HL-60/S4 (cell line): ENCODE results near the gene DPP3.
"Not testable (repeated sequence)": the region's sequence is repeated elsewhere in the genome, so short reads cannot be mapped to it uniquely, and the experiment has no call there.

Source experiments
- in situ Hi-C: fragments of 300-500 bp; cut with MboI; formaldehyde crosslinking; loops from 2 replicates; pipeline ENCODE4 v1.14.3; 2022; ENCODE audit warnings: low sequenced_read_pairs

Gene DPP3

GRCh38 chr11:66464116-66464515, 16.1 kb upstream of the DPP3 start:
- in situ Hi-C loops = not testable (repeated sequence)

GRCh38 chr11:66464916-66465315, 15.3 kb upstream of the DPP3 start:
- in situ Hi-C loops = no loop called here

DNA sequence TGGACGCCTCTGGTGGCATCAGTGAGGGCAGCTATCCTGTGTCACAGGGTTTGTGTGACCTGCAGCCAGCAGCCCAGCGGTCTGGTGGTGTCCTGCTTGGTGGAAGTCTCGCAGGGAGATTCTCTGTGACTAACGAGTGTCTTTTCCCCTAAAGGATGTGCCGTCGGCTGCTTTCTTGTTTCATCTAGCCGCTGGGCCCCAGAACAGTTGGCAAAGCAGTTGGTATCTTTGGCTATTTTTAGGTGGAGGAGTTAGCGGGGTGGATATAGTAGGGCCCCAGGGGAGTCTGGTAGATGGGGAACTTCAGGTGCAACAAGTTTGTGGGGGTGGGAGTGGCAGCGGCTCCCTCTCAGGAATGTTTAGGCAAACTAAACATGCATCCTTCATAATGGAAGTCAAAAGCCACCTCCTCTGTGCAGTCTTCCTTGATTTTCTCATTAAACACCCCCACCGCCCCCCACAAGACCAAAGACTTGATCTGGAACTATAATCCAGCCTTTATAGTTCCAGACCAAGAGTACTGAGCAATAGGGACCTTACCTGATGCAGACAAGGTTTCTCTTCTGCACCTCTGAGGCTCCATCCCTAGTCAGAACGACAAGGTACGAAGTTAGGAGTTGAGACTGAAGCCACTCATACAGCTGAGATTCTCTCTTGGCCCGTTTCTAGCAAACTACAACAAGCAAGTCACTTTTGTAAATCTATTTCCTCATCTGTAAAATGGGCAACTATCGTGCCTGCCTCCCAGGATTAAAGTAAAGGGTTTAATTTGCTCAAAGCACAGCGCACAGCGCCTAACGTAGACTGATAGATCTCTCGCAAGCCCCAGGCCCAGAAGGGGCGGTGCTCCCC, 14.6 kb upstream of the DPP3 start:
- in situ Hi-C loops = no loop called here

- in situ Hi-C loops = no loop called here
These were observed 13.8 kb upstream of the DPP3 start, which contains the start of gene PELI3 for GRCh38 chr11:66466225-66467033. TSS of gene PELI3 (plus strand) at chr11:66466905. CDS start at chr11:66468129, 1,224 bp downstream.

GRCh38 chr11:66467034-66467659, 13.1 kb upstream of the DPP3 start:
- in situ Hi-C loops = no loop called here

DNA sequence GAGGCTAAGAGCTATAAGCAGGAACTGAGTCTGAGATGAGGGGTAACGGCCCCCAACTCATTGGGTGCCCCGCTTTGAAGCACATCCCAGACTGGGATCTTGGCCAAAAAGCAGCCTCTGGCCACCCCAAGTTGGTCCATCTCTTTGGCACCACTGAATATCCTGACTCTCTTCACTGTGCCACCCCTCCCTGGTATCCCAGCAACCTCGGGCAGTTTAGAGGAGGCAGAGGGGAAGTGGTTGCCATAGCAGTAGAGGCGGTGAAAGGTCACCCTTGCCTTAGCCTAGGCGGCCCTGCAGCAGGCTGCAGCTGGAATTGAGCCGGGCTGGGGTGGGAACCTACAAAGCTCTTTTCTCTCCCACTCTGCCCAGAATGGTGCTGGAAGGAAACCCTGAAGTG, 12.5 kb upstream of the DPP3 start:
- in situ Hi-C loops = no loop called here

DNA sequence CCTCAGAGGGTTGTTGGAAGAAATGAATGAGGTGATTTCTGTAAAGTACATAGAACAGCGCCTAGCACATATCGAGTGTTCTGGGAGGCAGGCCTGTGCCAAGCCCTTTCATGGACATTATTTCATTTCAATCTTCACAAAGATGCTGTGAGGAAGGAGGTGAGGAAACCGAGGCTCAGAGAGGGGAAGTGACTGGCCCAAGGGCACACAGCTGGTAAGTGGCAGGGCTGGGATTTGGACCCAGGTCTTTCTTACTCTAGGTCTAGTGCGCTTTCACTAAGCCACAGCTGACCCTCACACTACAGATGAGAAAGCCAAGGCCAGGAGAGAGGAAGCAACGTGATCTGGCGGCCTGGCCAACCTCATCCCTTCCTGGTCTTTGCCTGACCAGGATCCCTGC, 11.5 kb upstream of the DPP3 start:
- in situ Hi-C loops = no loop called here

GRCh38 chr11:66469441-66469840, 10.8 kb upstream of the DPP3 start:
- in situ Hi-C loops = no loop called here

DNA sequence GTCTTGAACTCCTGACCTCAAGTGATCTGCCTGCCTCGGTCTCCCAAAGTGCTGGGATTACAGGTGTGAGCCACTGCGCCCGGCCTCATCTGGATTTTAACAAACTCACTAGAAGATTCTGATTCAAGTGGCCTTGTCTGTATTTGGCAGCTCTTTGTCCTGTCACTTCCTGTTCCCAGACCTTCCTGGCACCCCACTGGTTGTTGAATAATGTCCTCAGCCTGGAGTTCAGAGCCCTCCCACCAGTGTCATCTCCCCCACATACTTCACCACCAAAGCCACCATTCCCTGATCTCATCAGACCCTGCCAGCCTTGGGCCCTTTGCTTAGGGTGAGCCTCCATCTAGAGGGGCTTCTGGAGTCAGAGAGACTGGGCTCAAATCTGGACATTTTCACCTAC, 10.2 kb upstream of the DPP3 start:
- in situ Hi-C loops = no loop called here

DNA sequence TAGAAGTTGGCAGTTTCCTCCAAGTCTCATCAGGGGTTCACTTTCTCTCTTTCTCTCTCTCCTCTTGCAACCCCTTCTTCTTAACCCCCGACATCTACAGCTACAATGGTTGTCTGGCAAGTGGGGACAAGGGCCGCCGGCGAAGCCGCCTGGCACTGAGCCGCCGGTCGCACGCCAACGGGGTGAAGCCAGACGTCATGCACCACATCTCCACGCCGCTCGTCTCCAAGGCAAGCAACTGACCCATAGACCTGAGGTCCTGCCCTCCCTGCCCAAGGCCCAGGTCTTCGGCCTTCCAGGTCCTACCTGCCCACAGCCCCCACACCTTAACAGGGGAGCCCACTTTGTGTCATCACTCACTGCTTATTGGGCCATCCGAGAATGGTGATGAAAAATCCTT, 9.1 kb upstream of the DPP3 start:
- in situ Hi-C loops = no loop called here

- in situ Hi-C loops = no loop called here
These were observed 8.2 kb upstream of the DPP3 start for GRCh38 chr11:66472054-66472453.

- in situ Hi-C loops = no loop called here
These were observed 7.1 kb upstream of the DPP3 start for GRCh38 chr11:66473167-66473566.

- in situ Hi-C loops = no loop called here
These were observed 6.4 kb upstream of the DPP3 start for GRCh38 chr11:66473608-66474515.

- in situ Hi-C loops = no loop called here
These were observed 4.7 kb upstream of the DPP3 start for GRCh38 chr11:66475349-66476172.

- in situ Hi-C loops = no loop called here
These were observed 3.9 kb upstream of the DPP3 start for GRCh38 chr11:66476173-66476840.

DNA sequence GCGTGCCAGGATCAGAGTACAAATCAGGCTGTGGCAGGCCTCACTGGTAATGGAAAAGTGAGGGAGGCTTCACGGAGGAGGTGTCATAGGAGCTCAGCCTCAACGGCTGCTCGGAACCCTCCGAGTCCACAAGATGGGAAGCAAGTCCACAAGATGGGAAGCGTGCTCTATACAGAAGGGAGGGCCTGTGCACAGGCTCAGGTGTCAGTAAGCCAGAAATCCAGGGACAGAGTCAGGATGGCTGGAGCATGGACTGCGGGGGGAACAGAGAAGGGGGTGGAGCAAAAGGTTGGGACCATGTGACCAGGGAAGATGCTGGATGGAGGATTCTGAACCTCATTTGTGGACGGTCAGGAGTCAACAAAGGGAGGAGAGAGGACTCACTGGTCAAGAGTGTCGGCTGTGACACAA, 3.4 kb upstream of the DPP3 start:
- in situ Hi-C loops = no loop called here

DNA sequence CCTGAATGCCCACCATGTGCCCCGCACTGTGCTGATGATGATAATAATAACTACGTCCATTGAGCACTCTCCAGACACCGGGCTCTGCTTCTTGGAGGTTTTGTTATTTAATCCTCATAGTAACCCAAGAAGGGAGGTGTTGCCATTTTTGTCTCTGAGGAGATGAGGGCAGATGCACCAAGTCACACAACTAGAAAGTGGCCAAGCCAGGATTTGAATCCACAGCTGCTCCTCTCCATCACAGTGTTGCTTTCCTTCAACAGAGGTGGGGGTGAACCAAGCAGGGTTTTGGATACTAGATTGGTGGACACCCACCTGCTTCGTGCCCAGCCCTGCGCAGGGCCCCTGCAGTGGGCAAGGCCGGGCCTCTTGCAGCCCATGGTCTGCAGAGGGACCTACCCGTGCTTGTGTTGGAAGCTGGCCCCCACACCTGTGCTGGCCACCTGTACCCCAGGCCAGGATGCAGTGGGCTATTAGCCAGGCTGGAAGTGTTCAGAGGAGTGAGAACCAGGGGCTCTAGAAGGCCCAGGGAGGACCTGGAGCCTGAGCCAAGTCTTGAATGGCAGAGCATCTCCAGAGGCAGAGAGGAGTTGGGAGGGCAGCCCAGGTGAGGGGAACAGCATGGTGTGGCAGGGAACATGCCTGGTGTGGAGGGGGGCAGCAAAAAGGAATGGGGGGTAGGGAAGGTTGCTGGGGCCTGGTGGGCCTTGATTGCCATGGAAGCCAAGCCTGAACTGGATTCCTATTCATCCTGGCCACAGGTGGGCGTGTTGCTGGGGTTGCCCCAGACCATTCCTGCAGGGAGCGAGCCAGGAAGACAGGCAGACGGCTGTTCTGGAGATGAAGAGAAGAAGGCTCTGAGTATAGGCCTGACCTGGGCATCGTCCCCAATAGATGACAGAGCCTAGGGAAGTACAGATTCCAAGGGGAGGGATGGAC, 2.7 kb upstream of the DPP3 start:
- in situ Hi-C loops = no loop called here
